ENCODE measurements around the gene CARS1.

The CARS1 gene

GRCh38 chr11:3092603-3093141 is 35.4 kb upstream of the CARS1 start:
- no peak overlapping the region for H3K4me3 ChIP-seq (ENCODE audit: low read length)
- DNase-seq (ENCODE audit: low read depth), result no peak
- TF ChIP-seq, protein P1, sequence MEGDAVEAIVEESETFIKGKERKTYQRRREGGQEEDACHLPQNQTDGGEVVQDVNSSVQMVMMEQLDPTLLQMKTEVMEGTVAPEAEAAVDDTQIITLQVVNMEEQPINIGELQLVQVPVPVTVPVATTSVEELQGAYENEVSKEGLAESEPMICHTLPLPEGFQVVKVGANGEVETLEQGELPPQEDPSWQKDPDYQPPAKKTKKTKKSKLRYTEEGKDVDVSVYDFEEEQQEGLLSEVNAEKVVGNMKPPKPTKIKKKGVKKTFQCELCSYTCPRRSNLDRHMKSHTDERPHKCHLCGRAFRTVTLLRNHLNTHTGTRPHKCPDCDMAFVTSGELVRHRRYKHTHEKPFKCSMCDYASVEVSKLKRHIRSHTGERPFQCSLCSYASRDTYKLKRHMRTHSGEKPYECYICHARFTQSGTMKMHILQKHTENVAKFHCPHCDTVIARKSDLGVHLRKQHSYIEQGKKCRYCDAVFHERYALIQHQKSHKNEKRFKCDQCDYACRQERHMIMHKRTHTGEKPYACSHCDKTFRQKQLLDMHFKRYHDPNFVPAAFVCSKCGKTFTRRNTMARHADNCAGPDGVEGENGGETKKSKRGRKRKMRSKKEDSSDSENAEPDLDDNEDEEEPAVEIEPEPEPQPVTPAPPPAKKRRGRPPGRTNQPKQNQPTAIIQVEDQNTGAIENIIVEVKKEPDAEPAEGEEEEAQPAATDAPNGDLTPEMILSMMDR (IDR thresholded peaks at IDR 0.05; ENCODE audit: insufficient read depth, low read depth, low read length, missing control alignments), result no peak

- peak; percentile 86 for DNase-seq (ENCODE audit: low read depth)
- H3K4me3 ChIP-seq (ENCODE audit: low read length), result no peak overlapping the region
- TF ChIP-seq, protein P1 (IDR thresholded peaks at IDR 0.05; ENCODE audit: insufficient read depth, low read depth, low read length, missing control alignments), result peak; percentile 94
Measured at GRCh38 chr11:3091846-3092602, 34.8 kb upstream of the CARS1 start.

GRCh38 chr11:3091081-3091845 is 34.0 kb upstream of the CARS1 start:
- DNase-seq (ENCODE audit: low read depth), result no peak
- TF ChIP-seq, protein P1 (IDR thresholded peaks at IDR 0.05; ENCODE audit: insufficient read depth, low read depth, low read length, missing control alignments), result no peak
- H3K4me3 ChIP-seq (ENCODE audit: low read length), result no peak overlapping the region

GRCh38 chr11:3090096-3090901 is 33.1 kb upstream of the CARS1 start:
- no peak for DNase-seq (ENCODE audit: low read depth)
- H3K4me3 ChIP-seq (ENCODE audit: low read length), result no peak overlapping the region
- TF ChIP-seq, protein P1 (IDR thresholded peaks at IDR 0.05; ENCODE audit: insufficient read depth, low read depth, low read length, missing control alignments), result no peak

GRCh38 chr11:3089236-3090061 is 32.2 kb upstream of the CARS1 start:
- TF ChIP-seq, protein P1 (IDR thresholded peaks at IDR 0.05; ENCODE audit: insufficient read depth, low read depth, low read length, missing control alignments), result no peak
- DNase-seq (ENCODE audit: low read depth), result no peak
- H3K4me3 ChIP-seq (ENCODE audit: low read length), result no peak overlapping the region

DNA sequence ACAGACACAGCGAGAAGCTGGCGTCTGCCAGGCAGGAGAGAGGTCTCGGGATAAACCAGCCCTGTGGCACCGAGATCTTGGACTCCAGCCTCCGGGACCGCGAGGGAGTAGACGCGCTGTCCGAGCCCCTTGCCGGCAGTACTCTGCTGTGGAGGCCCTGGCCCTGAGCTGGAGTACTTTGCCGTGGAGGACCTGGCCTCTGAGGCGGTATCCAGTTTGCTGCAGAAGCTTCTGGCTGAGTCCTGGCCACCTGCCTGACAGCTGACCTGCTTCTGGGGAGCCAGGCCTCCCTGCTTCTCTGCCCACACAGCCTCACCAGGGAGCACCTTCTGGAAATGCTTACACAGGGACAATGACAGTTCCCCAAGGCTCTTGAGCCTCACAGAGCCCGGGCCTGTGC is 31.6 kb upstream of the CARS1 start:
- no peak for DNase-seq (ENCODE audit: low read depth)
- TF ChIP-seq, protein P1 (IDR thresholded peaks at IDR 0.05; ENCODE audit: insufficient read depth, low read depth, low read length, missing control alignments), result no peak
- H3K4me3 ChIP-seq (ENCODE audit: low read length), result no peak overlapping the region

Measured in epithelial cell of esophagus (primary cell).